ENCODE data around the gene OASL. TPM values are rescaled to one million over a fixed set of nuclear protein-coding genes. Genes with fewer than 3 reads are reported as not detected.

OASL gene
- total and polyA plus RNA-seq, 2 of the 4 experiments (the other 2 are of a cell fraction), result under 0.01 to 0.05 TPM

DNA sequence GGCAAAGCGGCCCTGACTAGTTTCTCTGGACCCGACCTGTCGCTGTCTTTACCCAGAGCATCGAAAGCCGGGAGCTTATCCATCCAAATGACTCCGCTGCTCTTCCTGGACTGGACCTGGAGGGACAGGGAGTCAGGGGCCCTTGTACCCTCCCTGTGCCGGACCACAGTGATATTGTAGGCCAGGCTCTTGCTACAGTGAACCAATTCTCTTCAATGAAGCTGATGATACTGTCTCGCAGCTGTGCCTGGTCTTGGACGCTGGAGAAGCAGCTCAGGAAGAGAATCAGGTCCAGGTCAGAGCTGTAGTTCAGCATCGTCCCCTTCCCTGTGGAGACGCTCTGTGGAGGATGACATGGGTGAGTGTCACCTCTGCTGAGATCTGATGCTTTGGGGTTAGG, 14.7 kb upstream of the OASL start:
- Histone ChIP-seq H3K36me3 (ENCODE audit: control insufficient read depth, insufficient read depth, low read length) (no peaks in the 10 kb centered on the region), H3K56ac (ENCODE audit: extremely low read depth, insufficient read depth, low read length) (no peak overlapping the region), H4K91ac (ENCODE audit: insufficient read depth, low read depth, low read length) (no peak overlapping the region), H2AK9ac (replicated peaks; ENCODE audit: low read depth, low read length, poor library complexity) (no peak overlapping the region), H2BK120ac (ENCODE audit: low read depth, low read length) (no peak overlapping the region), H3K23ac (ENCODE audit: low read depth, low read length) (no peak overlapping the region), H3K9me1 (ENCODE audit: insufficient read depth, low read length) (no peaks in the 10 kb centered on the region), H3K27me3 (ENCODE audit: control insufficient read depth, insufficient read depth, low read length) (peaks cover 14% of the 10 kb centered on the region), H3K18ac (ENCODE audit: low read depth, low read length) (no peak overlapping the region), H2BK15ac (ENCODE audit: low read depth, low read length) (no peak overlapping the region), H3K9me3 (ENCODE audit: control insufficient read depth, insufficient read depth, low read length) (no peaks in the 10 kb centered on the region), H3K4me3 (ENCODE audit: insufficient read depth, low read depth, low read length) (no peak overlapping the region), H2BK5ac (ENCODE audit: low read depth, low read length, poor library complexity, severe bottlenecking) (no peak overlapping the region), H2BK20ac (ENCODE audit: low read depth, low read length) (no peak overlapping the region), H4K20me1 (ENCODE audit: insufficient read depth, low read length) (no peaks in the 10 kb centered on the region), H3K4me1 (ENCODE audit: control insufficient read depth, insufficient read depth, low read length) (no peaks in the 10 kb centered on the region), H3K27ac (ENCODE audit: insufficient read depth, low read length) (no peak overlapping the region), H4K5ac (ENCODE audit: low read depth, low read length) (no peak overlapping the region), H3K9ac (ENCODE audit: low read depth, low read length) (no peak overlapping the region), H3K79me1 (ENCODE audit: low read depth in 1 of 2, low read length in 2 of 2) (no peaks in the 10 kb centered on the region), H2AFZ (replicated peaks; ENCODE audit: low read length, poor library complexity) (no peak overlapping the region), H3K4ac (ENCODE audit: low read depth, low read length) (no peak overlapping the region), H3K4me2 (ENCODE audit: low read depth, low read length) (no peak overlapping the region), H4K8ac (ENCODE audit: low read depth in 2 of 2, low read length in 2 of 2) (no peak overlapping the region), H3K14ac (replicated peaks; ENCODE audit: low read depth, low read length) (no peak overlapping the region), H2AK5ac (ENCODE audit: low read depth, low read length) (no peak overlapping the region)
- no peak for TF ChIP-seq MAZ (IDR thresholded peaks at IDR 0.05; ENCODE audit: borderline replicate concordance, low read depth, low read length)
- dilution Hi-C loops (cut with HindIII; ENCODE audit: low sequenced_read_pairs, unreplicated experiment), result no loop called here
- POLR2A ChIA-PET (ENCODE audit: unreplicated experiment), result no interaction called here
- intact Hi-C loops (cut with micrococcal nuclease), result no loop called here
- in situ Hi-C loops (cut with MboI; ENCODE audit: low sequenced_read_pairs), result no loop called here
- CTCF ChIA-PET, result no interaction called here
- BruUV-seq (replicated peaks), result no TSS peak
- ATAC-seq (ENCODE audit: low read depth) (no peak), DNase-seq (no peak)
- 90% methylated on average over 6 of the region's 11 CpGs; no CpG with 5 or more reads in 1 of the 2 experiments for WGBS, 2 experiments (ENCODE audit: extremely low coverage in 2 of 2, insufficient read length in 1 of 2)

Data from IMR-90 (cell line).